Measurements from ENCODE around the gene TRAF6.

TRAF6 gene

DNA sequence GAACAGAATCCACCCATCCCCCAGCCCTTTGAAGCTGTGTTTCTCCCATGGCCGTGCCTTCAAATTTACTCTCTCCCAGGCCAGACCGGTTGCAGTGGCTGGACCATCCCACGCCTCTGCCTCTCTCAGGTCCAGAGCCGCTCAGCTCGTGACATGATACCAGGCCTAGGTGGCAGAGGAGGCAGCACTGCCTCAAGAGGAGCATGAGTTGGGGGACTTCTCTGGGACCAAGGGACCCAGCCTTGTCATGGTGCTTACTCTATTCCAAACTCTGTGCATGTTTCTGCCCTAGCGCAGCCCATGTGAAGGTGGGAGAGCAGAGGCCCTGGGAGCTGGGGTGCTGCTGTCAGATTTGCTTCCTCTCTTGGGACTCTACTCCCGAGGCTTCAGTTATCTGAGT, 51.0 kb downstream of the TRAF6 start:
- no peak for DNase-seq
- Histone ChIP-seq H3K4me3 (ENCODE audit: low read depth, low read length) (no peak overlapping the region), H3K27ac (no peak overlapping the region), H3K36me3 (replicated peaks) (peaks cover 9% of the 10 kb centered on the region), H3K27me3 (replicated peaks) (no peaks in the 10 kb centered on the region)
- in situ Hi-C loops (cut with HindIII; ENCODE audit: low pct_ligation_motif_present, low sequenced_read_pairs): no loop called here
- TF ChIP-seq, protein P1, sequence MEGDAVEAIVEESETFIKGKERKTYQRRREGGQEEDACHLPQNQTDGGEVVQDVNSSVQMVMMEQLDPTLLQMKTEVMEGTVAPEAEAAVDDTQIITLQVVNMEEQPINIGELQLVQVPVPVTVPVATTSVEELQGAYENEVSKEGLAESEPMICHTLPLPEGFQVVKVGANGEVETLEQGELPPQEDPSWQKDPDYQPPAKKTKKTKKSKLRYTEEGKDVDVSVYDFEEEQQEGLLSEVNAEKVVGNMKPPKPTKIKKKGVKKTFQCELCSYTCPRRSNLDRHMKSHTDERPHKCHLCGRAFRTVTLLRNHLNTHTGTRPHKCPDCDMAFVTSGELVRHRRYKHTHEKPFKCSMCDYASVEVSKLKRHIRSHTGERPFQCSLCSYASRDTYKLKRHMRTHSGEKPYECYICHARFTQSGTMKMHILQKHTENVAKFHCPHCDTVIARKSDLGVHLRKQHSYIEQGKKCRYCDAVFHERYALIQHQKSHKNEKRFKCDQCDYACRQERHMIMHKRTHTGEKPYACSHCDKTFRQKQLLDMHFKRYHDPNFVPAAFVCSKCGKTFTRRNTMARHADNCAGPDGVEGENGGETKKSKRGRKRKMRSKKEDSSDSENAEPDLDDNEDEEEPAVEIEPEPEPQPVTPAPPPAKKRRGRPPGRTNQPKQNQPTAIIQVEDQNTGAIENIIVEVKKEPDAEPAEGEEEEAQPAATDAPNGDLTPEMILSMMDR (IDR thresholded peaks at IDR 0.05; ENCODE audit: low read depth, low read length, missing control alignments): no peak

- TF ChIP-seq, protein P1 (IDR thresholded peaks at IDR 0.05; ENCODE audit: low read depth, low read length, missing control alignments): no peak
- Histone ChIP-seq H3K4me3 (ENCODE audit: low read depth, low read length) (no peak overlapping the region), H3K27ac (no peak overlapping the region), H3K36me3 (replicated peaks) (peaks cover 9% of the 10 kb centered on the region), H3K27me3 (replicated peaks) (no peaks in the 10 kb centered on the region)
- in situ Hi-C loops (cut with HindIII; ENCODE audit: low pct_ligation_motif_present, low sequenced_read_pairs): no loop called here
- DNase-seq: no peak
Measured at GRCh38 chr11:36458129-36458915, 51.8 kb downstream of the TRAF6 start.

DNA sequence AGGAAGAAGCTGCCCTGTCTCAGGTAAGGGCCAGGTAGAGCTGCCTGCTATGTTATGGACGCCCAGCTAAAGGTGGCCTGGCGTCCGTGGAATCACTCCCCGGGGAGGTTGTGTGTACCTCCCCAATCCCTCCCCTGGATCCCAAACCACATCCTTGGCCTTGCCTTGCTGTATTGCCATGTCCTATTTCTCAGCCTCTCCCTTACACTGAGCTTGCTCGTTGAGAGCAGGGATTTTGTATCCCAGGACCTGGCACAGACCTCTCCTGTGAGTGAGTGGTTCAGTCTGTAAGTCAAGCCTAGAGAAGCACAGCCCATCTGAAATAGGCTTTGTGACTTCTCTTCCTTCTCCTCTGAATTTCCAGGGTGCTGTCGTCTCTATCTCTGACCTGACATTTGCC, 53.9 kb downstream of the TRAF6 start:
- TF ChIP-seq, protein P1 (IDR thresholded peaks at IDR 0.05; ENCODE audit: low read depth, low read length, missing control alignments): no peak
- no peak for DNase-seq
- in situ Hi-C loops (cut with HindIII; ENCODE audit: low pct_ligation_motif_present, low sequenced_read_pairs): no loop called here
- Histone ChIP-seq H3K27ac (peak overlapping the region; percentile 96), H3K4me3 (ENCODE audit: low read depth, low read length) (no peak overlapping the region), H3K27me3 (replicated peaks) (no peaks in the 10 kb centered on the region), H3K36me3 (replicated peaks) (peaks cover 6% of the 10 kb centered on the region)

DNA sequence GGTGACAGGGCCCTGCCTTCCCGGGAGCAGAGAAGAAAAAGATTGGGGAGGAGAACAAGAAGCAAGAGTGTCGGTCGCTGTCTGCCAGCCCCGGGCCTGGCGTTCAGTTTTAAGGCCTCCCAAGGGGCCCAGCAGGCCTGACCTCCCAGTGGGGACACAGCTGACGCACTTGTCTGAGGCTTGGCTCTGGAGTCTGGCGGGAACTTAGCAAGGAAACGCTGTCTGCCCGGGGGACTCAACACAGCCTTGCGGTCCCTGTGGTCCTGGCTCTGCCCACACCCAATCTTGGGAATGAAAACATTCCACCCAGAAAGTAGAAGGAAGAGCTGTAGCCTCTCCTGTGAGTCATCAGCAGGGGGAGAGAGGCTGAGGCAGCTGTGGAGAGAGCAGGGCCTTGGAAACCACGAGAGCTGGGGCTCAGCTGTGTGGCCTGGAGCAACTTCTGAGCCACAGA, 54.4 kb downstream of the TRAF6 start:
- DNase-seq: peak; percentile 98
- H3K36me3 ChIP-seq (replicated peaks): peaks cover 6% of the 10 kb centered on the region
- no peak overlapping the region for H3K4me3 ChIP-seq (ENCODE audit: low read depth, low read length)

GRCh38 chr11:36454941-36455631, 55.0 kb downstream of the TRAF6 start:
- Histone ChIP-seq H3K36me3 (replicated peaks) (peaks cover 6% of the 10 kb centered on the region), H3K27ac (peak overlapping the region; percentile 96), H3K27me3 (replicated peaks) (no peaks in the 10 kb centered on the region), H3K4me3 (ENCODE audit: low read depth, low read length) (no peak overlapping the region)
- in situ Hi-C loops (cut with HindIII; ENCODE audit: low pct_ligation_motif_present, low sequenced_read_pairs): no loop called here
- TF ChIP-seq, protein P1 (IDR thresholded peaks at IDR 0.05; ENCODE audit: low read depth, low read length, missing control alignments): no peak
- peak; percentile 18 for DNase-seq

More for the DNA sequence above, 54.4 kb downstream of the TRAF6 start:
- in situ Hi-C loops (cut with HindIII; ENCODE audit: low pct_ligation_motif_present, low sequenced_read_pairs): no loop called here
- TF ChIP-seq, protein P1 (IDR thresholded peaks at IDR 0.05; ENCODE audit: low read depth, low read length, missing control alignments): no peak
- peak overlapping the region; percentile 96 for H3K27ac ChIP-seq
- no peaks in the 10 kb centered on the region for H3K27me3 ChIP-seq (replicated peaks)

Measured in brain microvascular endothelial cell (primary cell).